ENCODE data around the gene GATAD2B.
"Not testable (repeated sequence)": the region's sequence is repeated elsewhere in the genome, so short reads cannot be mapped to it uniquely, and the experiment has no call there.

GATAD2B gene

GRCh38 chr1:153888533-153888932 is 34.2 kb downstream of the GATAD2B start:
- DNase-seq (ENCODE audit: low spot score): peak; percentile 63

DNA sequence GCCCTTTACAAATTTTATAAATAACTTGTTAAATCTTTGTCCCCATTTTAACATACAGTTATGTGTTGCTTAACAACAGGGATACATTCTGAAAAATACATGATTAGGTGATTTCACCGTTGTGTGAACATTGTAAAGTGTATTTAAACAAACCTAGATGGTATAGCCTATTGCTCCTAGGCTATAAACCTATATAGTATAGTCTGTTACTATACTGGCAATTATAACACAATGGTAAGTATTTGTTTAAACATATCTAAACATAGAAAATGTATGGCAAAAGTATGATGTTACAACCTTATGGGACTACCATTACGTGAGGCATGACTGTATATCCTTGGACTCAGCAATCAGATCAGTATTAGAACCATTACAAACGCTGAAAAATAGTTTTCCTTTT is 36.6 kb downstream of the GATAD2B start:
- no peak for DNase-seq (ENCODE audit: low spot score)

GRCh38 chr1:153883223-153883622 is 39.5 kb downstream of the GATAD2B start:
- no peak for DNase-seq (ENCODE audit: low spot score)

- DNase-seq (ENCODE audit: low spot score): no peak
Measured at GRCh38 chr1:153882296-153882912, 40.4 kb downstream of the GATAD2B start.

GRCh38 chr1:153881751-153882150 is 41.0 kb downstream of the GATAD2B start:
- DNase-seq (ENCODE audit: low spot score): no peak

- peak; percentile 62 for DNase-seq (ENCODE audit: low spot score)
Measured at GRCh38 chr1:153880962-153881361, 41.8 kb downstream of the GATAD2B start.

DNA sequence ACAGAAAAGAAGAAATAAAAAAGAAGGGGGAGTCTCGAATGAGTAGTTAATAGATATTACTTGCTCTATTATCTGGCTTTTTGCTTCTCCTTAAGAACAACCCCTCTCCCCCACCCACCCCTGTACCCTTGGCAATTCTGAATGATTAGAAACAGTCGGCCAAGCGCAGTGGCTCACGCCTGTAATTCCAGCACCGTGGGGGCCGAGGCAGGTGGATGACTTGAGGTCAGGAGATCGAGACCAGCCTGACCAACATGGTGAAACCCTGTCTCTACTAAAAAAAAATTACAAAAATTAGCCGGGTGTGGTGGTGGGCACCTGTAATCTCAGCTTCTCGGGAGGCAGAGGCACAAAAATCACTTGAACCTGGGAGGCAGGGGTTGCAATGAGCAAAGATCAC is 42.7 kb downstream of the GATAD2B start:
- DNase-seq (ENCODE audit: low spot score): no peak

GRCh38 chr1:153877112-153877511 is 45.7 kb downstream of the GATAD2B start:
- DNase-seq (ENCODE audit: low spot score): no peak

GRCh38 chr1:153872934-153873333 is 49.8 kb downstream of the GATAD2B start:
- no peak for DNase-seq (ENCODE audit: low spot score)

- no peak for DNase-seq (ENCODE audit: low spot score)
Measured at GRCh38 chr1:153872331-153872730, 50.4 kb downstream of the GATAD2B start.

DNA sequence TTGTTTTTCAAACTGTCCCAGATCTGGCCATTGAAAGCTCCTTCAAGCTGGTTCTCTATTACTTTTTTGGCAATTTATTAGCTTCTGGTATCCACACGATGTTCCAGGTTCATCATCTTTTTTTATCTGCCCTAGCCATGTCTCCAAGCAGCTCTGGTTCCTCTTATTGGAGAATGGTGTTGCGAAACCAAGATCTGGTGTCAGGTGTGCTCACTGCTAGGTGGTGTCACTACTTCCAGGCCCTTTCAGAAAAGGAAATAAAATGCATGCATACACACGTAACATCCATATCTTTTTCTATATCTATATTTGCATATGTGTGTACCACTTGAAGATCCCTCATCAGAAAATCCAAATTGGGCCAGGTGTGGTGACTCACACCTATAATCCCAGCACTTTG is 53.3 kb downstream of the GATAD2B start:
- no peak for DNase-seq (ENCODE audit: low spot score)

DNA sequence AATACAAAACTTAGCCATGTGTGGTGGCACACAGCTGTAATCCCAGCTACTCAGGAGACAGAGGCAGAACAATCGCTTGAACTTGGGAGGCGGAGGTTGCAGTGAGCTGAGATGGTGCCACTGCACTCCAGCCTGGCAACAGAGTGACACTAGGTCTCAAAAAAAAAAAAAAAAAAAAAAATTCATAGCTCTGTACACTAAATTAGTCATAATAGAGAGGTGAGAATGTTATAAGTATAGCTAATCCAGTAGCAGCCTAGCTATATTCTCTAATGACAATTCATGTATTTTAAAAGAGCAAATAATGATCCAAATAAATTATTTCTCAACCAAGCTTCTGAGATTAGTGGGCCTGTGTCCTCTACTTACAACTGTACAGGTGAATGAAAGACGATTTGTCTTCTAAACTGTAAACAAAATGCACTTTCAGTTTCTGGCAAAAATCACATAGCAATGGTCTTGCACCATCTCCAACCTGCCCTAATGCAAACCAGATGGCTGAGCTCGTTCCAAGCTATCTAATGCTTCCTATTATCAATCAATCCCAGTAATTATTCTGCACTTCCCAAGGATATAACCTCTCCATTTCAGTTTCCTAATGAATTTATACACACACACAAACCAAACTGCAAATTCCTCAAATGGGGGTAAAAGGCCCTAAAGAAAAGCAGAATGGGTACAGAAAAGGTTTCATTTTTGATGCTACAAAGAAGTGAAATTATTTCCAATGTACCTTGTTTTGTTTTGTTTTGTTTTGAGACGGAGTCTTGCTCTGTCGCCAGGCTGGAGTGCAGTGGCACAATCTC is 56.5 kb downstream of the GATAD2B start:
- no peak for DNase-seq (ENCODE audit: low spot score)

DNA sequence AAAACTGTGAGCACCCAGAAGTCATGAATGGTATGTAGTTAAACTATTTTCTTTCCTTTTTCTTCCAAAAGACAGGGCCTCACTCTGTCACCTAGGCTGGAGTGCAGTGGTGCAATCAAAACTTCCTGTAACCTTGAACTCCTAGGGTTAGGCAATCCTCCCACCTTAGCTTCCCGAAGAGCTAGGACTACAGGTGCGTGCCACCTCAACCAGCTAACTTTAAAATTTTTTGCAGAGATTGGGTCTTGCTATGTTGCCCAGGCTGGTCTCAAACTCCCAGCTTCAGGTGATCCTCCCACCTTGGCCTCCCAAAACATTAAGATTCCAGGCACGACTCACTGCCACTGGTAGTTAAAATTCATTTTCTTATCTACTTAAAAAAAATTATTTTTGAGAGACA is 62.5 kb downstream of the GATAD2B start:
- DNase-seq (ENCODE audit: low spot score): no peak

DNA sequence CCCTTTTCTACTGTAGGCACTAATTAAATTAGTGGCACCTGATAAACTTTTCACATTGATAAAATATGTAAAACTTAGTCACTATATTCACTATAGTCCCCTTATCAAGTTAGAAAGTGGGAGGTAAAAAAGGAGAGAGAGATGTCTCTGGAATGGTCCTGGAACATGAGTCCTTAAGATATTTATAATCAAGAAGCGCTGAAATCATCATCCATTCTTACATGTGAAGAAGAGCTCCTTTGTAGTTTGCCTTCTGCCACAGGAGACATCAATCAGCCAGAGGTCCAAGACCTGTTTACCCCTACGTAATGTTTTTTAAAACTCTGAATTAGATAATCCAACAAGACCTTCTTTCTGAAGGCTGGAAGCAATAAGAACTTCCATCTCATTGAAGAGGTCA is 65.3 kb downstream of the GATAD2B start:
- no peak for DNase-seq (ENCODE audit: low spot score)

DNA sequence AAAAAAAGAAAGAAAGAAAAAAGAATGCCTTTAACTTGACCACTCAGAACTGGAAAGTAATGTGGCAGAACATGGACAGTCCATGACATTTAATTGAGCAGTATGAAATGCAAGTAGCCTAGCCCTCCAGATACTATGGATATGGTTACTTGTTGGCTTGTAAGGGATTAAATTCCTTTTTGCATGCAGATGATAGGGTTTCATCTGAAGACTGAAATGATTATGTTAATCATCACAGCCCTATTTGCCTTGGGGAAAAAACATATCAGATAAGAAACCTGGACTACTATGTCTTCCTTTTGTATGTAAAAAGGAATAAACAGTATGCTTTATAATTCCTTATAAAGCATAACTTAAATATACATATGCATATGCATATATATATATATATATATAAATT is 66.0 kb downstream of the GATAD2B start:
- DNase-seq (ENCODE audit: low spot score): no peak

GRCh38 chr1:153852170-153852569 is 70.6 kb downstream of the GATAD2B start:
- no peak for DNase-seq (ENCODE audit: low spot score)

DNA sequence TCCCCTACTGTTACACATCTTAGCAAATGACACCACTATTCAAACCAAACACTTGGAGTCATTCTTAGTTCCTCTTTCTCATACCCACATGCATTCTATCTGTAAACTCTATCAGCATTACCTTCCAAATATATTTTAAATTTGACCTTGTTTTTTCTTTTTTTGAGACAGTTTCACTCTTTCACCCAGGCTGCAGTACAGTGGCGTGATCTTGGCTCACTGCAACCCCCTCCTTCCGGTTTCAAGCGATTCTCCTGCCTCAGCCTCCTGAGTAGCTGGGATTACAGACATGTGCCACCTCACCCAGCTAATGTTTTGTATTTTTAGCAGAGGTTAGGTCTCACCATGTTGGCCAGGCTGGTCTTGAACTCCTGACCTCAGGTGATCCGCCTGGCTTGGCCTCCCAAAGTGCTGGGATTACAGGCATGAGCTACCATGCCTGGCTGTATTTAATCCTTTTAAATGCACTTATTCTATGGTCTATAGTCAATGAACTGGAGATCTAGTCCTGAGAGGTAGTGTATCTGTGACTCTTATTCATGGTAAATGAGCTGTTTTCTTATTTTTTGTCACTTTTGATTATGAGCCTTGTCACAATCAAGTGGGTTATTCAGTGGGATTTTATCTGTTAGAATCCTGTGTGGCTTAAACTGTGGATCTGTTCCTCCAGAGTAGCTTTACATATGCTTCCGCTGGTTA is 73.1 kb downstream of the GATAD2B start:
- DNase-seq (ENCODE audit: low spot score): no peak

GRCh38 chr1:153848805-153849204 is 74.0 kb downstream of the GATAD2B start:
- no peak for DNase-seq (ENCODE audit: low spot score)

- no peak for DNase-seq (ENCODE audit: low spot score)
Measured at GRCh38 chr1:153845158-153845557, 77.6 kb downstream of the GATAD2B start.

- DNase-seq (ENCODE audit: low spot score): not testable (repeated sequence)
Measured at GRCh38 chr1:153844349-153844748, 78.4 kb downstream of the GATAD2B start.

DNA sequence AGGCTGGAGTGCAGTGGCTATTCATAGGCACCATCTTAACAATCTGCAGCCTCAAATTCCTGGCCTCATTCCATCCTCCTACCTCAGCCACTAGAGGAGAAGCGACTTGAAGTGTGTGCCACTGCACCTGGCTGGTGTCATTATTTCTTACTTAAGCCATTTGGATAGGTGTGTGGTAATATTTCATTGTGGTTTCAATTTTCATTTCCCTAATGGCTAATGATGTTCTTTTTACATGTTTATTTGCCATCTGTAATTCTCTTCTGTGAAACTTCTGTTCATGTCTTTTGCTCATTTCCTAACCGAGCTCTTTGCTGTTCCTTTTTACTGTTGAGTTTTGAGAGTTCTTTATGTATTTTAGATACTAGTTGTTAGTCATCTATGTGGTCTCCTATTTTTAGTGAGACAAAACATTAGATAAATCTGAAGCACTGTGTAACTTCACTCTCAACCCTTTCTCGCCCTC is 80.7 kb downstream of the GATAD2B start:
- DNase-seq (ENCODE audit: low spot score): no peak

DNA sequence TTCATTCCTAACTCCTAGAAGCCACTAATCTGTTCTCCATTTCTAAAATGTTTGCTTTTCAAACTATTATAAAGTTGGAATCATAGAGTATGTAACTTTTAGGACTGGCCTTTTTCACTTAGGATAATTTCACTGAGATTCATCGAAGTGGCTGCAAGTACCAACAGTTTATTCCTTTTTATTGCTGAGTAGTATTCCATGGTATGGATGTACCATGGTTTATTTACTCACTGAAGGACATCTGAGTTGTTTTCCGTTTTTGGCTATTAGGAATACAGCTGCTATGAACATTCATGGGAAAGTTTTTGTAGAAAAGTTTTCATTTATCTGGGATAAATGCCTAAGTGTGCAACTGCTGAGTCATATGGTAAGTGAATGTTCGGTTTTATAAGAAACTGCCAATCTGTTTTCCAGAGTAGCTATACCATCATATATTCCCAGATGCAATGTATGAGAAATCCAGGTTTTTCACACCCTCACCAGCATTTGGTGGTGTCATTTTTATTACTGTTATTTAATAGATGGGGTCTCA is 81.2 kb downstream of the GATAD2B start:
- no peak for DNase-seq (ENCODE audit: low spot score)

- not testable (repeated sequence) for DNase-seq (ENCODE audit: low spot score)
Measured at GRCh38 chr1:153840774-153841173, 82.0 kb downstream of the GATAD2B start.

All from hematopoietic multipotent progenitor cell treated with erythropoietin and hydrocortisone succinate and interleukin-3 and kit ligand, for 17 days (in vitro differentiated cells).